ENCODE data around the gene INO80B.
"Not testable (repeated sequence)": the region's sequence is repeated elsewhere in the genome, so short reads cannot be mapped to it uniquely, and the experiment has no call there.

INO80B gene

DNA sequence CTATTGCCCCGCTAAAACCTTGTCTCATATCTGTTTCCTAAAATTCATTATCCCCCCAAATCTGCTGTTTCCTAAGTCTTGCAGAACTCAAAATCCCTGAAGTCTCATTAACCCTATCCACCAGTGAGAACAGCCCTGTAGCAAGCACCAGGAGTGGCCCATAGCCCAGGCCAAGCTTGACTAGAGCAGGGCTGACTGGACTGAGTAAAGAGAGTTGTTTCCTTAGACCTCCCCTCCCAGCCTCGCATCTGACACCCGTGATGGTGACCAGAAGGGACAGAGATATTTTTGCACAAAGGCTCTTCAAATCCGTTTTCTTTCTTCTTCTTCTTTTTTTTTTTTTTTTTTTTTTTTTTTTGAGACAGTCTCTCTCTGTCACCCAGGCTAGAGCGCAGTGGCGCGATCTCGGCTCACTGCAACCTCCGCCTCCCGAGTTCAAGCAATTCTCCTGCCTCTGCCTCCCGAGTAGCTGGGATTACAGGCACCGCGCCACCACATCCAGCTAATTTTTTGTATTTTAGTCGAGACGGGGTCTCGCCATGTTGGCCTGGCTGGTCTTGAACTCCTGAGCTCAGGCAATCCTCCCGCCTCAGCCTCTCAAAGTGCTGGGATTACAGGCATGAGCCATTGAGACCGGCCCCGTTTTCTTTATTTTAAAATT is 34.3 kb upstream of the INO80B start:
- H3K27me3 Mint-ChIP-seq: peaks cover 17% of the 10 kb centered on the region
- peaks cover 49% of the 10 kb centered on the region for H3K4me1 Mint-ChIP-seq (ENCODE audit: low read depth)
- H3K27ac Mint-ChIP-seq: peak overlapping the region; percentile 71
- H3K9me3 Mint-ChIP-seq: not testable (repeated sequence)
- peaks cover 20% of the 10 kb centered on the region for H3K36me3 Mint-ChIP-seq (ENCODE audit: low read depth)
- intact Hi-C loops (cut with micrococcal nuclease): loop anchor here (1.0 kb wide), 2 partner anchors 34 to 63 kb away; partner anchors contain the start of gene TTC31
- peak overlapping the region; percentile 99 for H3K4me3 Mint-ChIP-seq

DNA sequence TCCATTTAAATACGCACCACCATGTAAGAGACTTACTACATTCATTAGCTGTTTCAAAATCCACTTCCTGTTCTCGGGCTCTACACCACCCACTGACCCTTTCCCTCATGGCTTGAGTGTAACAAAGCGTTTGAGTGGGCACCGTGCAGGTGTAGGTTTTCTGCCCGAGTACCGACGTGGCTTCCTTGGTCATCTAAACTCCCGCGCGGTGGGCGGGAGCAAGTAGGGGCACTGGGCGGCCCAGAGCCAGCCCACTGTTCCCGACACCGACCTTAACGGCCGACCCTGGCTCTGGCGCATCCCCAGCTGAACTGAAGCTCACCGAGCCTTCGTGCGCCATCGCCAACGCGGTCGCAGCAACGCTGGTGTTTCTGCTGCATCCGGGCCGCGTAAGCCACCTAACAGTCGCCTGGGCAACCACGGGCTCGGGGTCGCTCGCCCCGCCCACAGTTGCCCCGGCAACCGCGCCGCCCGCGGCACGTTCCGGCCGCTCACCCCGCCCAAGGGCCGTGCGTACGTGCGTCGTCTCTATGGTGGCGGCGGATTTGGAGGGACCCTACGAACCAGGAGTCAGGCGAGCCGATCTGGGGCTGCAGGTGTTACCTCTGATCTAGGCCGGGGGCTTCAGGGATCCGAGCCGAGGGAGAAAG is 33.5 kb upstream of the INO80B start, which contains the start of the genes C2orf81 and WDR54:
Gene C2orf81, minus strand, starts transcription at position 399 of the 650 bp plus-strand sequence. Its CDS starts 59 bp downstream, at position 340.
Gene WDR54, plus strand, starts transcription at position 510 of the 650 bp plus-strand sequence. CDS start 424 bp downstream, outside the sequence.
- H3K27ac Mint-ChIP-seq: peak within 1 kb of the TSS; percentile 71
- peaks cover 27% of the 10 kb centered on the region for H3K36me3 Mint-ChIP-seq (ENCODE audit: low read depth)
- no peaks in the 10 kb centered on the region for H3K9me3 Mint-ChIP-seq
- intact Hi-C loops (cut with micrococcal nuclease): loop anchor here (1.0 kb wide), 2 partner anchors 33 to 62 kb away; partner anchors contain the start of gene TTC31
- peaks cover 41% of the 10 kb centered on the region for H3K4me1 Mint-ChIP-seq (ENCODE audit: low read depth)
- peak within 1 kb of the TSS; percentile 99 for H3K4me3 Mint-ChIP-seq
- peaks cover 11% of the 10 kb centered on the region for H3K27me3 Mint-ChIP-seq

DNA sequence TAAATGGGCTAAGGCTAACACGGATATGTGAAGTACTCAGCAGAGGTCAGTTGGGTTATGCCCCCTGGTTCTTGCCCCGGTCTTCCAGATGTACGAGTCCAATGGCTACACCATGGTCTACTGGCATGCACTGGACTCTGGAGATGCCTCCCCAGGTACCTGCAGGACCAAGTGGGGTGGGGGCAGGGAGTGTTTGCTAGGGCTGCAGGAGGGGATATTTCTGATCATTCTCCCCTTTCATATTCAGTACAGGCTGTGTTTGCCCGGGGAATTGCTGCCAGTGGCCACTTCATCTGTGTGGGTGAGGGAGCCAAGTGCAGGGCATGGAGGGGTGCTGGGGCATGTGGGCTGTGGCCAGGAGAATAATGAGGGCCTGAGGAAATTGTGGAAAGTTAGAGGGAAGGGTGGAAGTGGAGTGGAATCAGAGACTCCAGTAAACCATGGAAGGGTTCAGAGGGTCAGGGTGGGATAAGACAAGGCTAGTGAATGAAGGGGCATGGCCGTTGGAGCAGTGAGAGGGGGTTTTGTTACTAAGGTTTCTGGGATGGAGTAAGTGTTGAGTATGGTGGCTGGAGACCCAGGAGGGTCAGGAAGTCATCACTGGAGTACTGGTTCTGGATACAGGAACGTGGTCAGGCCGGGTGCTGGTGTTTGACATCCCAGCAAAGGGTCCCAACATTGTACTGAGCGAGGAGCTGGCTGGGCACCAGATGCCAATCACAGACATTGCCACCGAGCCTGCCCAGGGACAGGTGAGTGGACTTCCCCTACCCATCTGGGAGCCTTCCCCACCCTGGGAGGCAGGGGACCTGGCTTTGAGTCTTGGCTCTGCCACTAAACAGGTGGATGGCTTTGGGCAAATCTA is 31.4 kb upstream of the INO80B start:
- Mint-ChIP-seq H3K4me3 (no peak overlapping the region), H3K27me3 (peaks cover 7% of the 10 kb centered on the region), H3K27ac (no peak overlapping the region), H3K36me3 (ENCODE audit: low read depth) (peaks cover 39% of the 10 kb centered on the region), H3K4me1 (ENCODE audit: low read depth) (peaks cover 34% of the 10 kb centered on the region), H3K9me3 (no peaks in the 10 kb centered on the region)
- intact Hi-C loops (cut with micrococcal nuclease): no loop called here

DNA sequence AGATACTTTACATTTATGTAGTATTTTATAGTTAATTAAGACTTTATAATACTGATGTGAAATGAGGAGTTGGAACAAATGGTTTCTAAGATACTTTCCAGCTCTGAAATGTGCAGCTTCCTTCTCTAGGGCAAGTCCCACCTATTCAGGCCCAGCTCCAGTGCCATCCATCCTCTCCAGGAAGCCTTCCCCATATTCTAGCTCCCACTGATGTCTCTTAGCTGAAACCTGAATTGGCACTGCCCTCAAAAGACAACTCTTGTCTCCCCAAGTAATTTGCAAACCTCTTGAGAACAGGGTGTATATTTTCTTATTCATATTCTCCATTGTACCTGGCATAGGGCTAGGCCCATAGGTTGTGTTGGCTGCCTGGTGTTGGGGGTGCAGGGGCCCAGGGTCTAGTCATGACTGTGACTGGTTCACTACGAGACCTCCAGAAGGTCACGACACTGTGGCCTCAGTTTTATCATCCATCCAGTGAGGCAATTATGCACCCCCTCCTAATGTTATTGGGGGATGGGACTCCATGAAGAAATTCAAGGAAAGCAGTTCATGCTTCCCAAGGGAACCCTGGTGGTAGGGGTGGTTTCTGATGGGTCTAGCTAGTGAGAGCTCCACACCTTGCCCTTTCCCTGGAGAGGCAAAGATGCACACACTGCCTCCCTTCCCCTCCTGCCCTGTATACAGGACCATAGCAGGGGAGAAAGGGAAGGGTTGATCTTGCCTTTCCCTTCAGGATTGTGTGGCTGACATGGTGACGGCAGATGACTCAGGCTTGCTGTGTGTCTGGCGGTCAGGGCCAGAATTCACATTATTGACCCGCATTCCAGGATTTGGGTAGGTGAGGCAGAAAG is 30.5 kb upstream of the INO80B start:
- no peak overlapping the region for H3K27ac Mint-ChIP-seq

DNA sequence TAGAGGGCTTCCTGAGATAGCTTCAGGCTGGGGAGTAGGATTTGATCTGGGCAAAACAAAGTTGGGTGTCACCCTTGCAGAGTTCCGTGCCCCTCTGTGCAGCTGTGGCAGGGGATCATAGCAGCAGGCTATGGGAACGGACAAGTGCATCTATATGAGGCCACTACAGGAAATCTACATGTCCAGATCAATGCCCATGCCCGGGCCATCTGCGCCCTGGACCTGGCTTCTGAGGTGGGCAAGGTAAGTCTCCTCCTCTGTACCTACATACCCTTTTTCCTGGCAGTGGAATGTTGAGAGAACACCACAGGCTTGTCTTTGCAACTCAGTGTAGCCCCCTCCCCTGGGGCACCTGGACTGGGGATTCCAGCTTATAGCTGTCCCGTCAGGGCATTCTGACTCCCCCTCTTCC is 29.9 kb upstream of the INO80B start:
- H3K4me1 Mint-ChIP-seq (ENCODE audit: low read depth): peaks cover 26% of the 10 kb centered on the region
- peaks cover 7% of the 10 kb centered on the region for H3K27me3 Mint-ChIP-seq
- intact Hi-C loops (cut with micrococcal nuclease): no loop called here
- no peaks in the 10 kb centered on the region for H3K9me3 Mint-ChIP-seq
- H3K27ac Mint-ChIP-seq: no peak overlapping the region
- H3K36me3 Mint-ChIP-seq (ENCODE audit: low read depth): peaks cover 49% of the 10 kb centered on the region
- no peak overlapping the region for H3K4me3 Mint-ChIP-seq

More for the DNA sequence above, 30.5 kb upstream of the INO80B start:
- intact Hi-C loops (cut with micrococcal nuclease): no loop called here
- Mint-ChIP-seq H3K4me3 (no peak overlapping the region), H3K4me1 (ENCODE audit: low read depth) (peaks cover 30% of the 10 kb centered on the region), H3K27me3 (peaks cover 7% of the 10 kb centered on the region), H3K36me3 (ENCODE audit: low read depth) (peaks cover 43% of the 10 kb centered on the region), H3K9me3 (no peaks in the 10 kb centered on the region)

DNA sequence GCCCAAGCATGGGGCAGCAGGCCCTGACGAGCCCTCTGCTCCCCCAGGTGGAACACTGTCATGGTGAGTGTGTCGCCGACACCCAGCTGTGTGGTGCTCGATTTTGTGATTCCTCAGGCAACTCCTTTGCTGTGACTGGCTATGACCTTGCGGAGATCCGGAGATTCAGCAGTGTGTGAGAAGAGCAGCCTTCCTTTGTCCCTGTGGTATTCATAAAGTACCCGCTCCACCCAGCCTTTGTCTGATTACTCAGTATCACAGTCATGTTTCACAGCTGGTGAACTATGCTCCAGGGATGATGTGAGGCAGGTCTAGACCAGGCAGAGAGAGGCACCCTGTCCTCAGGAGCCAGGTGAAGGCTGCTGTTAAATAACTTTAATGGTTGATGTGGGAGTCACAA is 29.4 kb upstream of the INO80B start:
- H3K4me1 Mint-ChIP-seq (ENCODE audit: low read depth): peaks cover 21% of the 10 kb centered on the region
- H3K27ac Mint-ChIP-seq: no peak overlapping the region
- intact Hi-C loops (cut with micrococcal nuclease): no loop called here
- H3K36me3 Mint-ChIP-seq (ENCODE audit: low read depth): peaks cover 53% of the 10 kb centered on the region
- H3K27me3 Mint-ChIP-seq: peaks cover 7% of the 10 kb centered on the region
- H3K4me3 Mint-ChIP-seq: no peak overlapping the region
- H3K9me3 Mint-ChIP-seq: no peaks in the 10 kb centered on the region

DNA sequence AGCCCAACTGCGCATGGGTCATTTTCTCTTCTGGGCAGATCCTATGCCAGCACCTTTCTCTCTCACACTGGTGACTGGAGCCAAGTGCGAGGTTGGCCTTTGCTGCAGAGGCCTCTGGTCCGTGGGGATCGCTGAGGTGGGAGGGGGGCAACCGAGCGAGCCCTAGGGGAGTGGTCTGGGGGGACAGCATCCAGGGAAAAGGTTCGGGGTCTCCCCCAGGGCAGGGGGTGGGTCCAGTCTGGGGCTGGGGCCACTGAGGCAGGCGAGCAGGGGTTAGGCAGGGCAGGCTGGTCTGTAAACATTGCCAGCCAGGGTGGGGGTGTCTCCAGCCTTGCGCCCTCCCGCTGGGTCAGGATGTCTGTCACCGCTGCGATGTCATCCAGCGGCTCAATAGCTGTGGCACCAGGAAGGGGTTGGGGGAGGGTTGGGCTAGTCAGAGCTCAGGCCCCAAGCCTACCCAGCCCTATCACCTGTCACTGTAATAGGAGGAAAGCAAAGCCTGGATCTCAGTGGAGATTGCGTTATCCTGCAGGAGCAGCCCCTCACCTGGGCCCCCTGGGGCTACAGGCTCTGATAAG is 28.6 kb upstream of the INO80B start:
- Mint-ChIP-seq H3K9me3 (no peaks in the 10 kb centered on the region), H3K27me3 (peaks cover 7% of the 10 kb centered on the region), H3K27ac (no peak overlapping the region), H3K4me1 (ENCODE audit: low read depth) (peaks cover 15% of the 10 kb centered on the region), H3K36me3 (ENCODE audit: low read depth) (peaks cover 51% of the 10 kb centered on the region), H3K4me3 (no peak overlapping the region)
- intact Hi-C loops (cut with micrococcal nuclease): no loop called here

DNA sequence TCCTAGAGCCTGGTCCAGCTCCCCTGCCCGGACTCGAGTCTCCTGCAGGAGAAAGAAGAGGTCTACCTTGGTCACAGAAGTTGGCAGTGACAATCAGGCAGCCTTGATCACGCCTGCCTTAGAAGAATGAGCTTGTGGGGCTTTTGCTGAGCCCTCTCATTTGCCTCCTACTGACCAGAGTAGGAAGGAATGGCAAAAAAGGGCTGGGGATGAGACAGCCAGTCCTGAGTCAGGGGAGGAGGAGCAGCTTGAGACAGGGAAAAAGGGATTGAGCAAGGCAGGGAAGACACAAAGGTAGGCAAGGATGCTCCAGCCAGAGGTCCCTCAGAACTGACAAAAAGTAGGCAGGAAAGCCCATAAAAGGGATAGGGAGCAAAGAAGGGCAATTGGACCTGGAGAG is 27.3 kb upstream of the INO80B start:
- Mint-ChIP-seq H3K36me3 (ENCODE audit: low read depth) (peaks cover 42% of the 10 kb centered on the region), H3K9me3 (no peaks in the 10 kb centered on the region), H3K4me3 (no peak overlapping the region), H3K27me3 (peaks cover 4% of the 10 kb centered on the region), H3K4me1 (ENCODE audit: low read depth) (peaks cover 4% of the 10 kb centered on the region), H3K27ac (peak overlapping the region; percentile 1)
- intact Hi-C loops (cut with micrococcal nuclease): no loop called here

DNA sequence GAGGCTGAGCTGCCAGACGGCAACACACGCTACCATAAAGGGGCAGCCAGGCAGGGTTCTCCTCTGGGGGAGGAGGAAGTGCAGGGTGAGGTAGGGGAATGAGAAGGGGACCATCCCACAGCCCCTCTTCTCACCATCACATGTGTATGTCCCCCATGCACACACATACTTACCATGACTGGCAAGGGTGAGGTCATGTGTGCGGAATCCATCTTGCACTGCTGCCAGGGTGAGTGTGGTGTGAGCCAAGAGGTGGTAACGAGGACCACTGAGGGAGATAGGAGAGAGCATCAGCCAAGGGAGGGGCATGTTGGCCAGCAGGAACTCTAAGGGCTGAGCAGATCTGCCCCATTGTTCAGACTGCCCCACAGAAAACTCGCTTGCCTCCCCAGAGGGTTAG is 26.2 kb upstream of the INO80B start:
- H3K9me3 Mint-ChIP-seq: no peaks in the 10 kb centered on the region
- peaks cover 42% of the 10 kb centered on the region for H3K36me3 Mint-ChIP-seq (ENCODE audit: low read depth)
- H3K27me3 Mint-ChIP-seq: no peaks in the 10 kb centered on the region
- H3K27ac Mint-ChIP-seq: no peak overlapping the region
- H3K4me3 Mint-ChIP-seq: no peak overlapping the region
- H3K4me1 Mint-ChIP-seq (ENCODE audit: low read depth): no peaks in the 10 kb centered on the region
- intact Hi-C loops (cut with micrococcal nuclease): no loop called here

DNA sequence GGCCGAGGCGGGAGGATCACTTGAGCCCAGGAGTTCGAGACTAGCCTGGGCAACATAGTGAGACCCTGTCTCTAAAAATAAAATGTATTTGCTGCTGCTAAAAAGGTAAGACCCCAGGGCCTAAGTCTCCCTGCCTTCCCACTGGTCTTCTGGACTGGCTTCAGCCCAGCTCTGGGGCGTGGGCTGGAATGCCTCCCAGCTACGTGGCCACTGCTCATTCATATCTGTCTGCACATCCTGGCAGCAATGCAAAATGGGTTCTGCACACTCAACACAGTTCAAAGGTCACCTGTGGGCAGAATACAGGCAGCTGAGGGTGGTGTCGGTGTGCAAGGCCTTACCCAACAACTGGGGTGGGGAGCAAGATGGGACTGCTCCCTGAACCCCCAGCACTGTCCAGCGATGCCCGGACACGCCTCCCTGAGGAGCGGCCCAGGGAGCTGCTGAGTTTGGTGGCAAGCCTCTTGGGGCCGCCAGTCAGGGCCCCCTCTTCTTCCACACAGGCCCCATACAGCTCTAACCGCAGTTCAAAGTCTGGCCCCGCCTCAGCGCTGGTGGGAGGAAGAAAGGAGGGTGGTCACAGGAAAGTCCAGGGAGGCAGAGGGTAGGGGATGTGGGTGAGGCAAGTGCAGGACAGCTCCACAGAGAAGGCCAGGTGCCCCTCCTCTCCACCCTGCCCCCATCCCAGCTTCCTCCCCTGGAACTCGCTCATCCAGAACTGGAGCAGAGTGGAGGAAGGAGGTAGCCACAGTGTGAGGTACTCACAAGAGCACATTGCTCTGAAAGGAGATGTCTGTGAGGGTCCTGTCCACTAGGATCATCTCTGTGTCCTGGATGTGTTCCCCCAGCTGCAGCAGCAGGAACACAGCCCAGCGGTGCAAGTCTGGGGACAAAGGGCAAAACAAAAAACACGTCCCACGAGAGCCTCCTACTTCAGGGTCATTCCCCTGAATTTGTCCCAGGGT is 25.1 kb upstream of the INO80B start:
- Mint-ChIP-seq H3K27me3 (no peaks in the 10 kb centered on the region), H3K4me1 (ENCODE audit: low read depth) (no peaks in the 10 kb centered on the region), H3K9me3 (no peaks in the 10 kb centered on the region), H3K27ac (no peak overlapping the region), H3K4me3 (no peak overlapping the region), H3K36me3 (ENCODE audit: low read depth) (peaks cover 41% of the 10 kb centered on the region)
- intact Hi-C loops (cut with micrococcal nuclease): no loop called here

DNA sequence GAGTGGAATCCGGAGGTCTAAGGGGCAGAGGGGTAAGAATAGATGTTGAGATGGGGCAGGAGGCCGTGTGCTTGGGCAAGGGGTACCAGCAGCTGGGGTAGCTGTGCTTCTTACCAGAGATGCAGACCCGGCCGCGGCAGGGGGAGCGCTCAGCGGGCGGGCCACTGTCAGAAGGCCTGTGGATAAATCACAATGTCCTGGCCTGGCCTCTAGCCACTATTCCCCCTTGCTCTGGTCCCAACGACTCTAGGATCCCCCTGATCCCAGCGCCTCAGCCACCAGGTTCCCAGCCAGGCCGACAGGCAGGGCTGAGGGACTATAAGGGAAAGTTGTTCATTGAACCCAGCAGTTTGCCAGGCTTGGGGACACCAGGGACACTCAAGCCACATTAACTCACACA is 24.4 kb upstream of the INO80B start:
- H3K4me1 Mint-ChIP-seq (ENCODE audit: low read depth): peaks cover under 1% of the 10 kb centered on the region
- intact Hi-C loops (cut with micrococcal nuclease): no loop called here
- H3K36me3 Mint-ChIP-seq (ENCODE audit: low read depth): peaks cover 34% of the 10 kb centered on the region
- H3K27ac Mint-ChIP-seq: no peak overlapping the region
- H3K9me3 Mint-ChIP-seq: no peaks in the 10 kb centered on the region
- no peak overlapping the region for H3K4me3 Mint-ChIP-seq
- H3K27me3 Mint-ChIP-seq: no peaks in the 10 kb centered on the region

DNA sequence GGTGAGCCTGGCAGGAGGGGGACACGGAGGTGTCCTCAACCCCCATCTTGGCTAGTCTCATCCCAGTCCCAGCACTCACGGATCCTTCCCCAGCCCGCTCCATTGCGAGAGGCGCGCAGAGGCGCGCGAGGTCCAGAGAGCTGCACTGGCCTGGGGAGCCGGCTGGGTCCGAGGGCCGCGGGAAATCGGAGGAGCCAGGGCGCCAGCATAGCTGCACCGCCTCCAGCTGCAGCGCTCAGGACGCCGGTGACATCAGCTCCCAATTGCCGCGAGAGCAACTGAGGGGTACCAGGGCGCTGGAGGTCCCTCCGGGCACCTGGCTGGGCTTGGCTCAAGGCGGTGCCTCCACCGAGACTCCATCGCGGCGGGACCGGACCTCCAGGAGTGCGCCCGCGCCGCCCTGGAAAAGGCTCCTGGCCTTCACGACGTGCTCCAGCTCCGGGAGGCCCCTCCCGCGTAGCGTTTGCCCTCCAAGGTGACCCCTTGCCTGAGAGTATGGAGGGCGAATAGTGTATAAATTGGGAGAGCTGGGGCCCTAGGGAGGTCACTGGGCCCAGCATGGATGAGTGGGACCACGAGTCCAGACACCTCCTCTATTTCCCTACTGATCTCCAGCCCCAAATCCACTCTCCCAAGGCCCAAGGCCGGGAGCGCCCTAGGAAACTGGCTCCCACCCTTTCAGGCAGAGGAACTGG is 18.6 kb upstream of the INO80B start:
- intact Hi-C loops (cut with micrococcal nuclease): no loop called here
- Mint-ChIP-seq H3K36me3 (ENCODE audit: low read depth) (peaks cover 6% of the 10 kb centered on the region), H3K27me3 (peaks cover 26% of the 10 kb centered on the region), H3K9me3 (no peaks in the 10 kb centered on the region), H3K4me1 (ENCODE audit: low read depth) (peaks cover 56% of the 10 kb centered on the region), H3K4me3 (no peak overlapping the region), H3K27ac (peak overlapping the region; percentile 50)

Measured in dendritic cell treated with granulocyte-macrophage colony-stimulating factor and Interleukin-4, amounts not matched to agents 40 ng/mL and 50 ng/mL, for 4 days (primary cell).